WTC11 (cell line): Measurements from ENCODE around the gene PRR14L. TPM values are rescaled to one million over a fixed set of nuclear protein-coding genes. Genes with fewer than 3 reads are reported as not detected.

ENCODE experiments used
- ATAC-seq: fragments of 200-7000 bp; cut with Tn5 transposase; 2 replicates; pipeline ENCODE4 v1.10.0; 2021; ENCODE audit warnings: mild to moderate bottlenecking, moderate library complexity
- Bru-seq: library from RNA; stranded (reverse); fragments of 400-500 nt; gene quantifications from one replicate; lab custom pipeline; 2021; lab: Mats Ljungman, UMichigan
- CTCF ChIA-PET: fragments of 300-600 bp; sonication (Branson Sonifier 250); formaldehyde crosslinking; loops from one replicate; lab custom pipeline; 2021; ENCODE audit warnings: antibody characterized with exemption; lab: Charles Lee
- POLR2A ChIA-PET: fragments of 350-600 bp; sonication (Branson Sonifier 250); formaldehyde crosslinking; loops from one replicate; lab custom pipeline; 2021; ENCODE audit warnings: antibody characterized with exemption; lab: Charles Lee
- DNase-seq: peaks from one replicate; pipeline ENCODE4 v3.0.0; 2021; ENCODE audit warnings: low spot score
- H3K27ac Mint-ChIP-seq: 2 replicates; pipeline ENCODE4 v1.8.0; 2021; ENCODE audit warnings: mixed read lengths
- H3K27me3 Mint-ChIP-seq: 2 replicates; pipeline ENCODE4 v1.8.0; 2021; ENCODE audit warnings: low read depth, mild to moderate bottlenecking, moderate library complexity, mixed read lengths
- H3K36me3 Mint-ChIP-seq: 2 replicates; pipeline ENCODE4 v1.8.0; 2021; ENCODE audit warnings: mixed read lengths
- H3K4me1 Mint-ChIP-seq: 2 replicates; pipeline ENCODE4 v1.8.0; 2022; ENCODE audit warnings: mixed read lengths
- H3K4me3 Mint-ChIP-seq: 2 replicates; pipeline ENCODE4 v1.8.0; 2021; ENCODE audit warnings: mild to moderate bottlenecking, moderate library complexity, mixed read lengths
- H3K9me3 Mint-ChIP-seq: 2 replicates; pipeline ENCODE4 v1.8.0; 2021; ENCODE audit warnings: mixed read lengths
- AR ChIP-seq: fragments of 250-450 bp; sonication (Bioruptor Pico); IDR thresholded peaks from 2 replicates; pipeline ENCODE4 v1.9.0; 2021; ENCODE audit warnings: mild to moderate bottlenecking
- CREM ChIP-seq: sonication (generic); formaldehyde crosslinking; IDR thresholded peaks from 2 replicates; pipeline ENCODE4 v1.8.1; 2022; ENCODE audit warnings: mild to moderate bottlenecking, missing genetic modification reagents, moderate library complexity
- E2F1 ChIP-seq: sonication (generic); formaldehyde crosslinking; IDR thresholded peaks from 2 replicates; pipeline ENCODE4 v1.8.0; 2022; ENCODE audit warnings: mild to moderate bottlenecking, missing genetic modification reagents
- E2F5 ChIP-seq: sonication (generic); formaldehyde crosslinking; IDR thresholded peaks from 2 replicates; pipeline ENCODE4 v1.8.1; 2022; ENCODE audit warnings: mild to moderate bottlenecking, moderate library complexity, missing genetic modification reagents
- ESRRA ChIP-seq: sonication (generic); formaldehyde crosslinking; IDR thresholded peaks from 2 replicates; pipeline ENCODE4 v1.8.1; 2022; ENCODE audit warnings: mild to moderate bottlenecking, missing genetic modification reagents, borderline replicate concordance
- ETV6 ChIP-seq: sonication (generic); formaldehyde crosslinking; IDR thresholded peaks from 2 replicates; pipeline ENCODE4 v1.8.1; 2022; ENCODE audit warnings: mild to moderate bottlenecking, missing genetic modification reagents
- FOXK1 ChIP-seq: sonication (generic); formaldehyde crosslinking; IDR thresholded peaks from 2 replicates; pipeline ENCODE4 v1.8.0; 2022; ENCODE audit warnings: mild to moderate bottlenecking, moderate library complexity, missing genetic modification reagents
- GTF2I ChIP-seq: fragments of 250-450 bp; sonication (Bioruptor Pico); conservative IDR thresholded peaks from 2 replicates; pipeline ENCODE4 v1.4.0; 2021; ENCODE audit warnings: mild to moderate bottlenecking
- IRF2 ChIP-seq: sonication (generic); formaldehyde crosslinking; IDR thresholded peaks from 2 replicates; pipeline ENCODE4 v1.8.0; 2022; ENCODE audit warnings: low read depth, missing genetic modification reagents, borderline replicate concordance
- MAX ChIP-seq: sonication (generic); formaldehyde crosslinking; IDR thresholded peaks from 2 replicates; pipeline ENCODE4 v1.8.0; 2022; ENCODE audit warnings: mild to moderate bottlenecking, missing genetic modification reagents
- NFE2L1 ChIP-seq: sonication (generic); formaldehyde crosslinking; IDR thresholded peaks from 2 replicates; pipeline ENCODE4 v1.8.1; 2023; ENCODE audit warnings: missing genetic modification reagents
- NR1H2 ChIP-seq: sonication (generic); formaldehyde crosslinking; IDR thresholded peaks from 2 replicates; pipeline ENCODE4 v1.9.0; 2021; ENCODE audit warnings: mild to moderate bottlenecking, moderate library complexity, missing genetic modification reagents
- PRRX2 ChIP-seq: fragments of 250-450 bp; sonication (Bioruptor Pico); IDR thresholded peaks from 2 replicates; pipeline ENCODE4 v1.8.0; 2021; ENCODE audit warnings: mild to moderate bottlenecking
- TCF7 ChIP-seq: sonication (generic); formaldehyde crosslinking; IDR thresholded peaks from 2 replicates; pipeline ENCODE4 v1.8.0; 2022; ENCODE audit warnings: mild to moderate bottlenecking, low read depth, missing genetic modification reagents, moderate library complexity
- ZNF281 ChIP-seq: sonication (generic); formaldehyde crosslinking; IDR thresholded peaks from 2 replicates; pipeline ENCODE4 v1.8.0; 2023; ENCODE audit warnings: mild to moderate bottlenecking, missing genetic modification reagents
- ZNF416 ChIP-seq: fragments of 250-450 bp; sonication (Bioruptor Pico); IDR thresholded peaks from 2 replicates; pipeline ENCODE4 v1.9.0; 2021; ENCODE audit warnings: mild to moderate bottlenecking, inconsistent platforms
- long read RNA-seq, 3 experiments: library from RNA in 1 of 3; library from capped mRNA in 1 of 3; library from polyadenylated mRNA in 1 of 3; unstranded in 2 of 3; stranded (forward) in 1 of 3; transcript quantifications; one replicate each; pipeline ENCODE4 v2.0.0, GENCODE V29; 2021
- total RNA-seq: library from RNA; stranded (reverse); gene quantifications from 3 replicates; pipeline ENCODE4 v1.2.3, GENCODE V29; 2021
- TF ChIP-seq, protein P1 (sequence below): fragments of 250-450 bp; sonication (Bioruptor Pico); IDR thresholded peaks from 2 replicates; pipeline ENCODE4 v1.9.0; 2021; ENCODE audit warnings: mild to moderate bottlenecking
- TF ChIP-seq, protein P2 (sequence below): sonication (generic); formaldehyde crosslinking; IDR thresholded peaks from 2 replicates; pipeline ENCODE4 v1.8.1; 2023; ENCODE audit warnings: mild to moderate bottlenecking, missing genetic modification reagents, moderate library complexity
- TF ChIP-seq, protein P3 (sequence below): sonication (generic); formaldehyde crosslinking; IDR thresholded peaks from 2 replicates; pipeline ENCODE4 v1.8.1; 2023; ENCODE audit warnings: mild to moderate bottlenecking, moderate library complexity, missing genetic modification reagents
- TF ChIP-seq, protein P4 (sequence below): sonication (generic); formaldehyde crosslinking; IDR thresholded peaks from 2 replicates; pipeline ENCODE4 v1.8.1; 2022; ENCODE audit warnings: low read depth, missing genetic modification reagents, borderline replicate concordance

PRR14L gene
- total RNA-seq (84.7 to 90.1 TPM (median 89.3 TPM) in 3 replicates), Bru-seq, nascent RNA (percentile 89 among the genes with signal in this experiment)
- long read RNA-seq, experiment 1, full-length matches to known transcripts: 16 of 107 reads
- long read RNA-seq, experiment 1, partial matches to known transcripts: 35 of 107 reads
- long read RNA-seq, experiment 1, other reads (novel, unspliced or antisense): 56 of 107 reads
- long read RNA-seq, experiment 2, partial matches to known transcripts: 1 of 32 reads
- long read RNA-seq, experiment 2, other reads (novel, unspliced or antisense): 31 of 32 reads
- long read RNA-seq, experiment 3, partial matches to known transcripts: 1 of 8 reads
- long read RNA-seq, experiment 3, other reads (novel, unspliced or antisense): 6 of 8 reads

- H3K4me1 Mint-ChIP-seq: peaks cover 41% of the 10 kb centered on the region
- H3K27me3 Mint-ChIP-seq: no peaks in the 10 kb centered on the region
- POLR2A ChIA-PET: interaction anchor here (1.3 kb wide), 1 partner anchor 221 kb away, joined by 3 read pairs; no protein-coding TSS in a partner anchor
- H3K27ac Mint-ChIP-seq: peak within 1 kb of the TSS; percentile 95
- H3K4me3 Mint-ChIP-seq: peak within 1 kb of the TSS; percentile 93
- no peaks in the 10 kb centered on the region for H3K9me3 Mint-ChIP-seq
- ATAC-seq (peak; percentile 55), DNase-seq (peak; percentile 99)
- peaks cover 15% of the 10 kb centered on the region for H3K36me3 Mint-ChIP-seq
- CTCF ChIA-PET: interaction anchor here (1.3 to 2.2 kb wide), 2 partner anchors 88 to 221 kb away, joined by 4 to 10 read pairs; partner anchors contain the start of gene PISD
- TF ChIP-seq GTF2I (CRISPR knock-in tag) (no peak), CREM (peak; percentile 70; the same call in 1 of the 2 replicates), TCF7 (CRISPR knock-in tag) (no peak), ZNF416 (CRISPR knock-in tag) (no peak), NFE2L1 (peak; percentile 75; the same call in 1 of the 2 replicates), FOXK1 (CRISPR knock-in tag) (peak; percentile 72; the same call in 1 of the 2 replicates), PRRX2 (CRISPR knock-in tag) (no peak), ETV6 (CRISPR knock-in tag) (peak; percentile 90), MAX (CRISPR knock-in tag) (peak; percentile 85), AR (CRISPR knock-in tag) (no peak), NR1H2 (CRISPR knock-in tag) (no peak), E2F1 (CRISPR knock-in tag) (no peak), E2F5 (CRISPR knock-in tag) (peak; percentile 86), ESRRA (no peak), ZNF281 (no peak), IRF2 (no peak)
- TF ChIP-seq, protein P1, sequence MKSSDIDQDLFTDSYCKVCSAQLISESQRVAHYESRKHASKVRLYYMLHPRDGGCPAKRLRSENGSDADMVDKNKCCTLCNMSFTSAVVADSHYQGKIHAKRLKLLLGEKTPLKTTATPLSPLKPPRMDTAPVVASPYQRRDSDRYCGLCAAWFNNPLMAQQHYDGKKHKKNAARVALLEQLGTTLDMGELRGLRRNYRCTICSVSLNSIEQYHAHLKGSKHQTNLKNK (CRISPR knock-in tag): no peak
- TF ChIP-seq, protein P2, sequence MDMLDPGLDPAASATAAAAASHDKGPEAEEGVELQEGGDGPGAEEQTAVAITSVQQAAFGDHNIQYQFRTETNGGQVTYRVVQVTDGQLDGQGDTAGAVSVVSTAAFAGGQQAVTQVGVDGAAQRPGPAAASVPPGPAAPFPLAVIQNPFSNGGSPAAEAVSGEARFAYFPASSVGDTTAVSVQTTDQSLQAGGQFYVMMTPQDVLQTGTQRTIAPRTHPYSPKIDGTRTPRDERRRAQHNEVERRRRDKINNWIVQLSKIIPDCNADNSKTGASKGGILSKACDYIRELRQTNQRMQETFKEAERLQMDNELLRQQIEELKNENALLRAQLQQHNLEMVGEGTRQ (CRISPR knock-in tag): no peak
- TF ChIP-seq, protein P3, sequence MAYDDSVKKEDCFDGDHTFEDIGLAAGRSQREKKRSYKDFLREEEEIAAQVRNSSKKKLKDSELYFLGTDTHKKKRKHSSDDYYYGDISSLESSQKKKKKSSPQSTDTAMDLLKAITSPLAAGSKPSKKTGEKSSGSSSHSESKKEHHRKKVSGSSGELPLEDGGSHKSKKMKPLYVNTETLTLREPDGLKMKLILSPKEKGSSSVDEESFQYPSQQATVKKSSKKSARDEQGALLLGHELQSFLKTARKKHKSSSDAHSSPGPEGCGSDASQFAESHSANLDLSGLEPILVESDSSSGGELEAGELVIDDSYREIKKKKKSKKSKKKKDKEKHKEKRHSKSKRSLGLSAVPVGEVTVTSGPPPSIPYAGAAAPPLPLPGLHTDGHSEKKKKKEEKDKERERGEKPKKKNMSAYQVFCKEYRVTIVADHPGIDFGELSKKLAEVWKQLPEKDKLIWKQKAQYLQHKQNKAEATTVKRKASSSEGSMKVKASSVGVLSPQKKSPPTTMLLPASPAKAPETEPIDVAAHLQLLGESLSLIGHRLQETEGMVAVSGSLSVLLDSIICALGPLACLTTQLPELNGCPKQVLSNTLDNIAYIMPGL (CRISPR knock-in tag): peak; percentile 84
- TF ChIP-seq, protein P4, sequence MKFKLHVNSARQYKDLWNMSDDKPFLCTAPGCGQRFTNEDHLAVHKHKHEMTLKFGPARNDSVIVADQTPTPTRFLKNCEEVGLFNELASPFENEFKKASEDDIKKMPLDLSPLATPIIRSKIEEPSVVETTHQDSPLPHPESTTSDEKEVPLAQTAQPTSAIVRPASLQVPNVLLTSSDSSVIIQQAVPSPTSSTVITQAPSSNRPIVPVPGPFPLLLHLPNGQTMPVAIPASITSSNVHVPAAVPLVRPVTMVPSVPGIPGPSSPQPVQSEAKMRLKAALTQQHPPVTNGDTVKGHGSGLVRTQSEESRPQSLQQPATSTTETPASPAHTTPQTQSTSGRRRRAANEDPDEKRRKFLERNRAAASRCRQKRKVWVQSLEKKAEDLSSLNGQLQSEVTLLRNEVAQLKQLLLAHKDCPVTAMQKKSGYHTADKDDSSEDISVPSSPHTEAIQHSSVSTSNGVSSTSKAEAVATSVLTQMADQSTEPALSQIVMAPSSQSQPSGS (CRISPR knock-in tag): no peak
Measured at GRCh38 chr22:31749636-31750364, at the start of gene PRR14L. TSS of gene PRR14L (minus strand) at chr22:31750132. CDS start at chr22:31738860, 11,272 bp downstream.
